ENCODE measurements around the gene CUTA.
A peak's percentile ranks its signal among the peaks of the same experiment; 100 is the strongest.

CUTA gene

GRCh38 chr6:33445119-33445603 is 27.3 kb upstream of the CUTA start:
- peaks cover 39 to 68% of the 10 kb centered on the region in 2 donors for H3K36me3 Mint-ChIP-seq
- DNase-seq (no peak), ATAC-seq (replicated peaks) (no peak)
- peaks cover 11 to 12% of the 10 kb centered on the region in 2 donors for H3K4me1 Mint-ChIP-seq
- no peaks in the 10 kb centered on the region for H3K9me3 Mint-ChIP-seq
- no peak overlapping the region for H3K4me3 Mint-ChIP-seq
- no peak overlapping the region for H3K27ac Mint-ChIP-seq
- H3K27me3 Mint-ChIP-seq: no peaks in the 10 kb centered on the region

DNA sequence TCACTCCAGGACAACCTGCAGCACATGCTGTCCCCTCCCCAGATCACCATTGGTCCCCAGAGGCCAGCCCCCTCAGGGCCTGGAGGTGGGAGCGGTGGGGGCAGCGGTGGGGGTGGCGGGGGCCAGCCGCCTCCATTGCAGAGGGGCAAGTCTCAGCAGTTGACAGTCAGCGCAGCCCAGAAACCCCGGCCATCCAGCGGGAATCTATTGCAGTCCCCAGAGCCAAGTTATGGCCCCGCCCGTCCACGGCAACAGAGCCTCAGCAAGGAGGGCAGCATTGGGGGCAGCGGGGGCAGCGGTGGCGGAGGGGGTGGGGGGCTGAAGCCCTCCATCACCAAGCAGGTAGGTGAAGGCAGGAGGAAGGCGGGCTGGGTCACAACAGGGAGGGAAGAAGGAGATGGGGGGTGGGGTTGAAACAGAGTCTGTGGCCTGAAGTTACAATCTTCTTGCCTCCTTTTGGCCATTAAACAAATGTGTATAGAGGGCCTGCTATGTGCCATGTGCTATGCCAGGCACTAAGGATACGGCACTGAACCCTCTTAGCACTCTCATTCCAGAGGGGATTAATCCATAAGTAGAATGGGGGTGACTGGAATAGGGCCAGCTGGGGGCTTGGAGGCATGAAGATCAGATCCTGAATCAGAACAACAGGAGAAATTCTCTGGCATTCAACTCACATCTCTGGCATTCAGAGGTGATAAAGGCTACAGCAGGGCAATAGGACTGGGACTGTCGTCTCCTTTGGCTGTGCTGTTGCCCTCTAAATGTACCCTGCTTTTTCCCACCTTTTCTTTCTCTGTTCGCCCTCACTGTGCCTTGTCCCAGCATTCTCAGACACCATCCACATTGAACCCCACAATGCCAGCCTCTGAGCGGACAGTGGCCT is 26.0 kb upstream of the CUTA start:
- Mint-ChIP-seq H3K4me1 (peaks cover 12 to 15% of the 10 kb centered on the region in 2 donors), H3K27ac (no peak overlapping the region), H3K9me3 (no peaks in the 10 kb centered on the region), H3K27me3 (no peaks in the 10 kb centered on the region), H3K36me3 (peaks cover 42 to 71% of the 10 kb centered on the region in 2 donors), H3K4me3 (no peak overlapping the region)
- DNase-seq (no peak), ATAC-seq (replicated peaks) (no peak)

DNA sequence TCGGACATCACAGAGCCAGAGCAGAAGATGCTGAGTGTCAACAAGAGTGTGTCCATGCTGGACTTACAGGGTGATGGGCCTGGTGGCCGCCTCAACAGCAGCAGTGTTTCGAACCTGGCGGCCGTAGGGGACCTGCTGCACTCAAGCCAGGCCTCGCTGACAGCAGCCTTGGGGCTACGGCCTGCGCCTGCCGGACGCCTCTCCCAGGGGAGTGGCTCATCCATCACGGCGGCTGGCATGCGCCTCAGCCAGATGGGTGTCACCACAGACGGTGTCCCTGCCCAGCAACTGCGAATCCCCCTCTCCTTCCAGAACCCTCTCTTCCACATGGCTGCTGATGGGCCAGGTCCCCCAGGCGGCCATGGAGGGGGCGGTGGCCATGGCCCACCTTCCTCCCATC is 25.1 kb upstream of the CUTA start:
- DNase-seq (no peak), ATAC-seq (replicated peaks) (no peak)
- no peak overlapping the region for H3K4me3 Mint-ChIP-seq
- H3K36me3 Mint-ChIP-seq: peaks cover 34 to 69% of the 10 kb centered on the region in 2 donors
- H3K9me3 Mint-ChIP-seq: no peaks in the 10 kb centered on the region
- no peaks in the 10 kb centered on the region for H3K27me3 Mint-ChIP-seq
- peaks cover 6 to 12% of the 10 kb centered on the region in 2 donors for H3K4me1 Mint-ChIP-seq
- H3K27ac Mint-ChIP-seq: no peak overlapping the region

- peaks cover 29 to 65% of the 10 kb centered on the region in 2 donors for H3K36me3 Mint-ChIP-seq
- peaks cover 2 to 5% of the 10 kb centered on the region in 2 donors for H3K4me1 Mint-ChIP-seq
- no peak overlapping the region for H3K4me3 Mint-ChIP-seq
- H3K9me3 Mint-ChIP-seq: no peaks in the 10 kb centered on the region
- no peak overlapping the region for H3K27ac Mint-ChIP-seq
- no peaks in the 10 kb centered on the region for H3K27me3 Mint-ChIP-seq
- ATAC-seq (replicated peaks): no peak
- DNase-seq: no peak
These were observed 24.4 kb upstream of the CUTA start for GRCh38 chr6:33442283-33442682.

- H3K4me3 Mint-ChIP-seq: no peak overlapping the region
- DNase-seq (no peak), ATAC-seq (replicated peaks) (no peak)
- H3K9me3 Mint-ChIP-seq: no peaks in the 10 kb centered on the region
- peaks cover 2 to 5% of the 10 kb centered on the region in 2 donors for H3K4me1 Mint-ChIP-seq
- no peaks in the 10 kb centered on the region for H3K27me3 Mint-ChIP-seq
- no peak overlapping the region for H3K27ac Mint-ChIP-seq
- H3K36me3 Mint-ChIP-seq: peaks cover 28 to 67% of the 10 kb centered on the region in 2 donors
These were observed 23.6 kb upstream of the CUTA start for GRCh38 chr6:33441457-33441856.

DNA sequence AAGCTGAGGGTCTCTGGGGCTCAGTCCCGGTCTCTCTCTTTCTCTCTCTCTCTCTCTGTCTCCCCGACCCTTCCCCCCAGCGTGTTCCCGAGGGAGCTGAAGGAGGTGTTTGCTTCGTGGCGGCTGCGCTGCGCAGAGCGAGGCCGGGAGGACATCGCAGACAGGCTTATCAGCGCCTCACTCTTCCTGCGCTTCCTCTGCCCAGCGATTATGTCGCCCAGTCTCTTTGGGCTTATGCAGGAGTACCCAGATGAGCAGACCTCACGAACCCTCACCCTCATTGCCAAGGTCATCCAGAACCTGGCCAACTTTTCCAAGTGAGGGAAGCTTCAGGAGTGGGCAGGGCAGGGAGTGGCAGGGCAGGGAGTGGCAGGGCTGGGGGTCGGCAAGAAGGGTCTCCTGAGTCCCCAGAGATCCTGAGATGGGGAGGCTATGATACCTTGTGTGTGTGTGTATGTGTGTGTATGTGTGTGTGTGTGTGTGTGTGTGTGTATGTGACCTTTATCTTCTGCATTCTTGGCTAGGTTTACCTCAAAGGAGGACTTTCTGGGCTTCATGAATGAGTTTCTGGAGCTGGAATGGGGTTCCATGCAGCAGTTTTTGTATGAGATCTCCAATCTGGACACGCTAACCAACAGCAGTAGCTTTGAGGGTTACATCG is 22.9 kb upstream of the CUTA start:
- H3K4me1 Mint-ChIP-seq: peaks cover 2 to 5% of the 10 kb centered on the region in 2 donors
- no peaks in the 10 kb centered on the region for H3K27me3 Mint-ChIP-seq
- DNase-seq (no peak), ATAC-seq (replicated peaks) (no peak)
- H3K4me3 Mint-ChIP-seq: no peak overlapping the region
- H3K36me3 Mint-ChIP-seq: peaks cover 23 to 66% of the 10 kb centered on the region in 2 donors
- no peak overlapping the region for H3K27ac Mint-ChIP-seq
- no peaks in the 10 kb centered on the region for H3K9me3 Mint-ChIP-seq

DNA sequence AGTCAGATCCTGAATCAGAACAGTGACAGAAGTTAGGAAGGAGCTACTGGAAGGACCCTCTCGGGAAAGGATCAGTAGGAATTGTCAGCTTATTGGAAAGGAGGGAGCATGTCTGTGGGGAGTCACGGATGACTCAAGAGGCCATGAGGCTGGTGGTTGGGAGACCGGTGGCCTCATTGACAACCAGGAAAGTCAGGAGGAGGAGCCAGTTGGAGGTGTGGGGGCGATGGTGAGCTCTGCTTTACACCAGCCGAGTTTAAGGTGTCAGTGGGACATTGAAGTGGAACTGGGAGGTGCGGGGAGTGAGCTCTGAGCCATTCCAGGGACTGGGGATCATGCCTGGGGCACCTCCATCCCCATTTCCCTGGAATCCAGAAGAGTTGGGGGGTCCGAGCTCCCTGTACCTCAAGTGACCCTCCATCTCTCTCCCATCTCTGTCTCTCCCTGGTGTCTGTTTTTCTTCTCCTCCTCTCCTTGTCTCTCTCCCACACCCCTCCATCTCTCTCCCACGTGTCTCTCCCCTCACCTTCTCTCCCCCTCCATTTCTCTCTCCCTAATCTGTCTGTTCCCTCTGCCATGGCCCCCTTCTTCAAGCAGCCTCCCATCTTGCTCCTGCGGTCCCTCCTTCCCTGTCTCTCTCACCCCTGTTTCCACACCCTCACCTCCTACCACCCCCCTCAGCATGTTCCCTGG is 22.2 kb upstream of the CUTA start:
- no peaks in the 10 kb centered on the region for H3K9me3 Mint-ChIP-seq
- no peak for DNase-seq
- peaks cover 28 to 72% of the 10 kb centered on the region in 2 donors for H3K36me3 Mint-ChIP-seq
- H3K27me3 Mint-ChIP-seq: no peaks in the 10 kb centered on the region
- ATAC-seq (replicated peaks): no peak
- no peak overlapping the region for H3K4me3 Mint-ChIP-seq
- H3K27ac Mint-ChIP-seq: peak overlapping the region; percentile 32
- peaks cover 2 to 5% of the 10 kb centered on the region in 2 donors for H3K4me1 Mint-ChIP-seq

DNA sequence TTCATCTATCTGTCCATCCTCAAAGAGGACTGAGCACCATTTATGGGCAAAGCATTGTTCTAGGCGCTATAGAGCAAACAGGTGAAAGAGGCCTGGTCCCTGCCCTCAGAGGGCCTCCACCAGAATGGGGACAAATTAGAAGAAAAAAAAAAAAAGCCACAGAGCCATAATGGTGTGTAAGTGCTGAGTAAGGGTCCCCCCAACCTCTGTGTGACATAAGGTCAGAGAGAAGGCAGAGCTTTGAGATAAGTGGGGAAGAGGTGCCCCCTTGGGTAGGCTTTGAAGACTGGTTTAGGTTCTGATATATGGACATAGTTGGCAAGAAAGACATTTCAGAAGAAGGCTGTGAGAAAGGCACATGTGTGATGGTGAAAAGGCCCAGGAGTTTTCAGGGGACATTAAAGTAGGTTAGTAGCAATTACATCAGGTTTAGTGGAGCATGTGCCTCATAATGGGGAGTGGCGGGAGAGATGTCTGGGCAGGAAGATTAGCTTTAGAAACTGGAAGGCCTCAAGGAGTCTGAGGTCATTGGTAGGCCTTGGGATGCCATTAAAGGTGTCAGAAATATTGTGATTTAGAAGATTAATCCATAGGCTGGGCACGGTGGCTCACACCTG is 21.2 kb upstream of the CUTA start:
- H3K4me3 Mint-ChIP-seq: no peak overlapping the region
- no peak for ATAC-seq (replicated peaks)

DNA sequence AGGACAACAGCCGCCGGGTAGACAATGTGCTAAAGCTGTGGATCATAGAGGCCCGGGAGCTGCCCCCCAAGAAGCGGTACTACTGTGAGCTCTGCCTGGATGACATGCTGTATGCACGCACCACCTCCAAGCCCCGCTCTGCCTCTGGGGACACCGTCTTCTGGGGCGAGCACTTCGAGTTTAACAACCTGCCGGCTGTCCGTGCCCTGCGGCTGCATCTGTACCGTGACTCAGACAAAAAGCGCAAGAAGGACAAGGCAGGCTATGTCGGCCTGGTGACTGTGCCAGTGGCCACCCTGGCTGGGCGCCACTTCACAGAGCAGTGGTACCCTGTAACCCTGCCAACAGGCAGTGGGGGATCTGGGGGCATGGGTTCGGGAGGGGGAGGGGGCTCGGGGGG is 19.8 kb upstream of the CUTA start:
- H3K36me3 Mint-ChIP-seq: peaks cover 25 to 73% of the 10 kb centered on the region in 2 donors
- ATAC-seq (replicated peaks) (no peak), DNase-seq (no peak)
- peaks cover 14 to 21% of the 10 kb centered on the region in 2 donors for H3K4me1 Mint-ChIP-seq
- no peaks in the 10 kb centered on the region for H3K9me3 Mint-ChIP-seq
- no peak overlapping the region for H3K27ac Mint-ChIP-seq
- H3K4me3 Mint-ChIP-seq: no peak overlapping the region
- H3K27me3 Mint-ChIP-seq: no peaks in the 10 kb centered on the region

More for the DNA sequence above, 21.2 kb upstream of the CUTA start:
- Mint-ChIP-seq H3K36me3 (peaks cover 24 to 70% of the 10 kb centered on the region in 2 donors), H3K27ac (peak overlapping the region; percentile 39), H3K27me3 (no peaks in the 10 kb centered on the region), H3K4me1 (peaks cover 2 to 7% of the 10 kb centered on the region in 2 donors), H3K9me3 (no peaks in the 10 kb centered on the region)
- DNase-seq: no peak

GRCh38 chr6:33434961-33435360 is 17.1 kb upstream of the CUTA start:
- H3K4me3 Mint-ChIP-seq: no peak overlapping the region
- no peaks in the 10 kb centered on the region for H3K9me3 Mint-ChIP-seq
- H3K27ac Mint-ChIP-seq: no peak overlapping the region
- no peaks in the 10 kb centered on the region for H3K27me3 Mint-ChIP-seq
- peaks cover 39 to 48% of the 10 kb centered on the region in 2 donors for H3K4me1 Mint-ChIP-seq
- no peak for ATAC-seq (replicated peaks)
- no peak for DNase-seq
- peaks cover 18 to 52% of the 10 kb centered on the region in 2 donors for H3K36me3 Mint-ChIP-seq

DNA sequence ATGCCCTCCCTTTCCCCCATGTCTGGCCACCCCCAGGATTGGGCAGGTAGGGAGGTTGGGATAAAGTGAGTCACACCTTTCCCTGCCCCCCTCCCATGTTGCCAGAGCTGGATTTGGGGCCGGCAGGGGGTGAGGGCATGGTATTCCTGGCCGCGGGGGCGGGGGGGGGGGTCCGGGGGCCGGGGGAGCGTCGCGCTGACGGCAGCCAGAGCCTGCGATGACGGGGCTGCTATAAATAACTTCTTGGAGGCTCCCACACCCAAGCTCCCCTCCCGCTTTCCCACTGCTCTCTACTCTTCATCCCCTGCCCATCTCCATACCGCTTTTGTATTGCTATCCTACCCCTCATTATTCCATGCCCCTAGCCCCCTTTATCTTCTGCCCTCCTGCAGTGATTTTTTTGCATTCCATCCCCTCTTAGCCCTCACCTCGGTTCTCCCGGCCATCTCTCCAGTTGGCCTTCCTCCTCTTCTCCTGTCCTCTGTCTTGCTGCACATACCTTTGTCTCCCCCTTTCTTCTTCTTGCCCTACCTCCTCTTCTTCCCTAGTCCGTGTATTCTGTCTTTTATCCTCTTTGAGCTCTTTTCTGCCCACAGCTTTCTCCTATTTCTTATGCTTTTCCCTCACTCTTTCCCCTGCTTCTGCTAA is 15.8 kb upstream of the CUTA start:
- H3K4me1 Mint-ChIP-seq: peaks cover 49 to 57% of the 10 kb centered on the region in 2 donors
- H3K27ac Mint-ChIP-seq: no peak overlapping the region
- peak overlapping the region in 1 of 2 donors; percentile 83 for H3K4me3 Mint-ChIP-seq

GRCh38 chr6:33433001-33433543 is 15.2 kb upstream of the CUTA start:
- Mint-ChIP-seq H3K4me1 (peaks cover 54 to 62% of the 10 kb centered on the region in 2 donors), H3K36me3 (peaks cover 15 to 36% of the 10 kb centered on the region in 2 donors), H3K27ac (peak overlapping the region; percentile 2), H3K27me3 (no peaks in the 10 kb centered on the region), H3K4me3 (peak overlapping the region; percentile 54 to 83), H3K9me3 (no peaks in the 10 kb centered on the region)
- ATAC-seq (replicated peaks) (no peak), DNase-seq (no peak)

More for the DNA sequence above, 15.8 kb upstream of the CUTA start:
- no peaks in the 10 kb centered on the region for H3K27me3 Mint-ChIP-seq
- no peak for ATAC-seq (replicated peaks)
- no peak for DNase-seq
- H3K9me3 Mint-ChIP-seq: no peaks in the 10 kb centered on the region
- H3K36me3 Mint-ChIP-seq: peaks cover 15 to 41% of the 10 kb centered on the region in 2 donors

- no peak for ATAC-seq (replicated peaks)
- peaks cover 55 to 64% of the 10 kb centered on the region in 2 donors for H3K4me1 Mint-ChIP-seq
- DNase-seq: no peak
- peak overlapping the region; percentile 9 for H3K27ac Mint-ChIP-seq
- H3K4me3 Mint-ChIP-seq: peak overlapping the region; percentile 83 to 84
- H3K27me3 Mint-ChIP-seq: no peaks in the 10 kb centered on the region
- peaks cover 15 to 35% of the 10 kb centered on the region in 2 donors for H3K36me3 Mint-ChIP-seq
- no peaks in the 10 kb centered on the region for H3K9me3 Mint-ChIP-seq
These were observed 14.6 kb upstream of the CUTA start for GRCh38 chr6:33432546-33432945.
